Ishikawa (cell line): ENCODE results near the gene BPIFA3.

Experiments used
- EP300 ChIP-seq: IDR thresholded peaks from 2 replicates; pipeline ENCODE4 v1.6.1; 2012; ENCODE audit warnings: borderline replicate concordance
- TCF12 ChIP-seq: IDR thresholded peaks from 2 replicates; pipeline ENCODE4 v1.6.1; 2012; ENCODE audit warnings: low read depth
- TF ChIP-seq, protein P1 (sequence below): IDR thresholded peaks from 2 replicates; pipeline ENCODE4 v1.6.1; 2012

DNA sequence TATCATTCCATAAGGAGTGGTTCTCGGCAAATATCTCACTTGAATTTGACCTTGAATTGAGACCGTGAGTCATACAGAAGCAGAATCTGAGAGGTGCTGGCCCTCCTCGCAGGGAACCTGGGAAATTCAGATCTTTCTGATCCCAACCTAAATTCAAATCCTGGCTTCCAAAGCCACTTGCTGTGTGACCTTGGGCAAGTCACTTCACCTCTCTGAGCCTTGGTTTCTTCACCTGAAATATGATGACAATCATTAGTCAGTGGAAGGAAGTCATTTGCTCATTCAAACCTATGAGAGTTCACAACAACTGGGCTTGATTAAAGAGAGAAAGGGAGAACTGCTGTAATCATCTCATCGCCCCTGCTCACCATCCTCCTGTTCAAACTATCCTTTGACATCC, 7.2 kb downstream of the BPIFA3 start:
- no peak for TF ChIP-seq EP300
- TF ChIP-seq TCF12: no peak
- TF ChIP-seq, protein P1, sequence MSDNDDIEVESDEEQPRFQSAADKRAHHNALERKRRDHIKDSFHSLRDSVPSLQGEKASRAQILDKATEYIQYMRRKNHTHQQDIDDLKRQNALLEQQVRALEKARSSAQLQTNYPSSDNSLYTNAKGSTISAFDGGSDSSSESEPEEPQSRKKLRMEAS: no peak
